C4-2B (cell line): ENCODE measurements around the gene RNF41.

Experiments used
- H3K27ac ChIP-seq: fragments of 450-650 bp; 2 replicates; pipeline ENCODE4 v1.5.1; 2017
- ZFX ChIP-seq: fragments of 450-650 bp; IDR thresholded peaks from 2 replicates; pipeline ENCODE4 v1.6.1; 2017
- TF ChIP-seq, protein P1 (sequence below): fragments of 450-650 bp; conservative IDR thresholded peaks from 2 replicates; pipeline ENCODE4 v1.5.1; 2017; ENCODE audit warnings: mild to moderate bottlenecking

RNF41 gene

DNA sequence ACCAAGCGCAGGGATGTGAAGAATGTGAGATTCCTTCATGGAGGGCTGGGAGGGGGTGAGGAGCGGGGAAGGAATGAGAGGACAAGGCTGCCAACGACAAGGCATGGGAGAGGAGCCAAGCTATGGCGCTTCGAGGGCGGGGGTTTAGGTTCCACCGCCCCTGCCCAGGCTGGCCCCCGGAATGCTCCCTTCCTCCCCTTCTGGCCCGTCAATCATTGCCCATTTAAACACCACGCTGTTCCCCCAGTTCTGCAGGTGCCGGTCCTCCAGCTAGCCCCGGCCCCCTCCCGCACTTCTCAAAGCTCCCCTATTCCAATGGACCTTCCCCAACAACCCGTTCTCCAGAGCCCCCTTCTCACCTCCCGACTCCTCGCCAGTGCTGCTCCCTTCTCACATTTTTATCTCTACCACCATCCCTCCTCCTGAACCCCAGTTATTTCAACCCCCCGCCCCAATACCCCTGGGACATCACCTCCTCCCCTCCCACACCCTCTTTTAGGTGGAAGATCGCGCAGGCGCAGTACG, 428 bp downstream of the RNF41 start:
- TF ChIP-seq, protein P1, sequence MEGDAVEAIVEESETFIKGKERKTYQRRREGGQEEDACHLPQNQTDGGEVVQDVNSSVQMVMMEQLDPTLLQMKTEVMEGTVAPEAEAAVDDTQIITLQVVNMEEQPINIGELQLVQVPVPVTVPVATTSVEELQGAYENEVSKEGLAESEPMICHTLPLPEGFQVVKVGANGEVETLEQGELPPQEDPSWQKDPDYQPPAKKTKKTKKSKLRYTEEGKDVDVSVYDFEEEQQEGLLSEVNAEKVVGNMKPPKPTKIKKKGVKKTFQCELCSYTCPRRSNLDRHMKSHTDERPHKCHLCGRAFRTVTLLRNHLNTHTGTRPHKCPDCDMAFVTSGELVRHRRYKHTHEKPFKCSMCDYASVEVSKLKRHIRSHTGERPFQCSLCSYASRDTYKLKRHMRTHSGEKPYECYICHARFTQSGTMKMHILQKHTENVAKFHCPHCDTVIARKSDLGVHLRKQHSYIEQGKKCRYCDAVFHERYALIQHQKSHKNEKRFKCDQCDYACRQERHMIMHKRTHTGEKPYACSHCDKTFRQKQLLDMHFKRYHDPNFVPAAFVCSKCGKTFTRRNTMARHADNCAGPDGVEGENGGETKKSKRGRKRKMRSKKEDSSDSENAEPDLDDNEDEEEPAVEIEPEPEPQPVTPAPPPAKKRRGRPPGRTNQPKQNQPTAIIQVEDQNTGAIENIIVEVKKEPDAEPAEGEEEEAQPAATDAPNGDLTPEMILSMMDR, result no peak
- H3K27ac ChIP-seq, result peak overlapping the region; percentile 93

DNA sequence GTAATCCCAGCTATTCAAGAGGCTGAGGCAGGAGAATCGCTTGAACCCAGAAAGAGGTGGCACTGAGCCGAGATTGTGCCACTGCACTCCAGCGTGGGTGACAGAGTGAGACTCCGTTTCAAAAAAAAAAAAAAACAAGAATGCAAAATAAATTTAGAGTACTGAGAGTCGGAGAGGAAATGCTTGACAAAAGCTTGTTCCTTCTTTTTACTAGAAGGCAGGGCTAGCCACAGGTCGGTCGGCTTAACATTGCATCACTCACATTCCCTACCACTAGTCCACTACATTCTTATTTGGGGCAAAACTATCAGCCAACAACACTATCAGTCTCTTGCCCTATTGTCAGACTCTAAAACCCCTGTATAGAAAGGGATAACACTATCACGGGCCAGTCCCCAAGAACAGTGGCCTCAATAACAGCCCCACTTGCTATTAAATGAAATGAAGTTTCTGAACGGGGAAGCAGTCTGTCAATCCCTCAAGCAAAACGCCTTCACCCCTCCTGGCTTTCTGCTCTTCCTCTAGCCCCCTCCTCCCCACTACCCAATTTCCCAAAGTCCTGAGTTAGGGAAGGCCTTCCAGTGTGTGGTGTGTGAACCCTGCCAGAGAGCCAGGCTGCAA, 1.0 kb downstream of the RNF41 start:
- no peak for TF ChIP-seq ZFX
- TF ChIP-seq, protein P1, result no peak
- peak overlapping the region; percentile 93 for H3K27ac ChIP-seq

DNA sequence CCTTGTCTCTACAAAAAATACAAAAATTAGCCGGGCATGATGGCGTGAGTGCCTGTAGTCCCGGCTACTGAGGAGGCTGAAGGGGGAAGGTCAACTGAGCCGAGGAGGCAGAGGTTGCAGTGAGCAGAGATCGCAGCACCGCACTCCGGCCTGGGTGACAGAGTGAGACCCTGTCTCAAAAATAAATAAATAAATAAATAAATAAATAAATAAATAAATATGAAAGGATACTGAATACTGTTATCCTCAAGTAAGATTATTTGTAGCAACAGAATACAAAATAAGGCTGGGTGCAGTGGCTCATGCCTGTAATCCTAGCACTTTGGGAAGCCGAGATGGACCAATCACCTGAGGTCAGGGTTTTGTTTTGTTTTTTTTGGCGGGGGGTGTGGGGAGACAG, 1.9 kb downstream of the RNF41 start:
- peak overlapping the region; percentile 93 for H3K27ac ChIP-seq
- TF ChIP-seq, protein P1, result no peak
- TF ChIP-seq ZFX, result no peak

DNA sequence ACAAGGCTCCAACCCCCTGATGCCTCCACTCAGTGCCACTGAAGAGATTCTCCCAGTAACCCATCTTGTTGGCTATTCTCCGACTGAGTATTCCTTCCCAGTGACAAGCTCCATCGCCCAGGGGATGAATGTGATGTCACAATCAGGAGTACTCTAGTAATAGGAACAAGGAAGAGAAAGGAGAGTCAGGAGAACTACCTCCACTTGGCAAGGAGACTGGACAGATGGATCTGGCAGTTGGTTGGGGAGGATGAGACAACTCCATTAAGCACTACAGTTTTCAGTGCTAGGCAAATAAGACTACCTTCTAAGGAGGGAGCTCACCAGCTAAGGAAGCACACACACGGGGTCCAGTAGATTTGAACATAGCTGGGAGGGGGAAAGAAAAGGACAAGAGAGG, 5.3 kb downstream of the RNF41 start:
- TF ChIP-seq, protein P1, result no peak
- TF ChIP-seq ZFX, result no peak
- peak overlapping the region; percentile 58 for H3K27ac ChIP-seq

DNA sequence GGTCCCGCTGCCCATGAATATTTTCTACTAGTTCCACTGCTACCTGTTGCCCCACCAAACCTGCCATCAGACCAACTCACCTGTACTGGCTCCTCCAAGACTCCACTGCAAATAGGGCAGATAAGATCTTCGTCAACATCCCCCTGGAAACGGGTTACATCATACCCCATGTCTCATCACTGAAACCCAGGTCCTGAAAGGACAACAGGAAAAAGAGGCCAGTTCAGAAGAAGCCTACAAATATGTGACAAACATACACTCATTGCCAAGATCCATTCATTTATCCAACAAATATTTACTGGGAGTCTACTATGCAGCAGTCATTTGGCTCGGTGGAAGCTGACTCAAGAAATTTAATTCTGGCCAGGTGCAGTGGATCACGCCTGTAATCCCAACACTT, 7.8 kb downstream of the RNF41 start:
- no peak for TF ChIP-seq ZFX
- H3K27ac ChIP-seq, result no peak overlapping the region

DNA sequence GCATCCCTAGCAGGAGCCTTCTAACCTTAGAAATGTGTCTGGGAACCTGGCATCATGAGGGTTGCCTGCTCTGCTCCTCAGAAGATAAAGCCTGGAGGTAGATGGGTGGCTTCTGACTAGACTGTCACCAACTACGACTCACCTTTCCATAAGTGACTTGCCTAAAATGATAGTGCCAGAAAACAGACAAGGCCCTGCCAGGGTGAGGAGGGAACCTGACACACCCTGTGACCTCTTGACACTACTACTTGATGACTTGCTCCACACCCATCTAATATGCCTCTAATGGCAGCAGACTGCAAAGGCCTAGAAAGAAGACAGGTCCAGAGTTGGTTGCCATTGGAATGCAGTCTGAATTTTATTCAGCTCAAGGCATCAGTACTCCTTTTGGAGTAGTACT, 9.4 kb downstream of the RNF41 start:
- TF ChIP-seq, protein P1, result no peak
- TF ChIP-seq ZFX, result no peak
- H3K27ac ChIP-seq, result no peak overlapping the region

DNA sequence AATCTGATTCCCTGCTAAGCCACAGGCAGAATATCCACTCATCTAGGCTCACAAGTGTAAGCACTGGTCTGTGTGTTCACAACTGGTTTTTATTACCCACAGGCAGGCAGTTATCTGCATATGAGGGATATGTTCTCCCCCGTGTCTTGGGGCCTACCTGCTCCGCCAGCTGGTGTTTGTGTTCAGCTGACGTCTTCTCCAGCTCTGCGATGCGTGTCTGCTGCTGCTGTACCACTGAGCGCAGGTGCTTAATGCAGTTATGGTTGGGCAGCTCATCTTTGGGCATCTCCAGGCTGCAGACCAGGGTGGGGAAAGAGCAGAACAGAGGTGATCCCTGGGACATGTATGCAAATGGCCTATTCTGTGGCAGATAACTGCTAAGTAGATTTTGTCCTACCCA, 13.7 kb downstream of the RNF41 start:
- TF ChIP-seq, protein P1, result no peak
- TF ChIP-seq ZFX, result no peak
- H3K27ac ChIP-seq, result no peak overlapping the region

DNA sequence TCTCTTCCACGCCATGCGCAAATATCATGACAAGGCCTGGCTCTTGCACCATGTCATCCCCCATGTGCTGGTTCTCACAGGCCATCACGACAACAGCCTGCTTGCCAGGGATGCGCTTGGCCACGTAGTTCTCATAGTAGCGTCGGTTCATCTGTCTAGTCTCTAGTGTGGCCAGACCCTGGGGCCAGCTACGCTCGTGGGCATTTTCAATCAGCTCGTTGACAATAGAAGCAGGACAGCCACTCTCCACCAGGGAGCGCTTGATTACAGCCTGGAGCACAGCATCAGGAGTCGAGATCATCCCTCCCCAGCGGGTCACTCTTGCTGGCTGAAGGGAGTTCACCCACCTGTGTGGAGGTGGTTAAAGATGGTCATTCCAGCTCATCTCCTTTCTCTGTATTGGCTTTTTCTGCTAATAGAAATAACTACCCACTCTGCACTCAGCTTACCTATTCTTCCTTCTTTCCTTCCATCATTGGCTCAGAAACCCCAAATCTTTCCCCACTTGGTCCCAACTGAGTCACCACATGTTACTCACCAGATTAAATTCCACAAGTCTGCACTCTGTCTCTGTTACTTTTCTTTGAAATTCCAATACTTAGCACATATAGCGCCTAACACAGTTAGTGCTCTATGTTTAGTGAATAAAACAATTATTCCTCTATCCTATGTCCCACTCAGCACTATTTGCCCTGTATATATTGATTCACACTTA, 15.1 kb downstream of the RNF41 start:
- H3K27ac ChIP-seq, result no peak overlapping the region

More for the DNA sequence above, 15.1 kb downstream of the RNF41 start:
- TF ChIP-seq, protein P1, result peak; percentile 64
- no peak for TF ChIP-seq ZFX
